SK-N-SH (cell line): ENCODE results near the gene C17orf50.

Experiments
- CHD2 ChIP-seq: fragments of 150-350 bp; IDR thresholded peaks from 2 replicates; pipeline ENCODE4 v1.6.1; 2018; ENCODE audit warnings: low read length; ENCODE audit not compliant: partially characterized antibody
- EP300 ChIP-seq, 2 experiments: IDR thresholded peaks; 2 replicates each; pipeline versions ENCODE4 v1.4.0 to v1.6.1; 2012; ENCODE audit warnings: borderline replicate concordance in 1 of 2, low read depth in 1 of 2, low read length in 1 of 2
- GATA2 ChIP-seq: sonication (generic); formaldehyde crosslinking; IDR thresholded peaks from 2 replicates; pipeline ENCODE4 v1.5.0; 2020; ENCODE audit warnings: mild to moderate bottlenecking, missing genetic modification reagents
- POLR2AphosphoS5 ChIP-seq: IDR thresholded peaks from 2 replicates; pipeline ENCODE4 v1.6.1; 2012; ENCODE audit warnings: low read depth, low read length
- RAD21 ChIP-seq: IDR thresholded peaks from 2 replicates; pipeline ENCODE4 v1.6.1; 2012; ENCODE audit warnings: mild to moderate bottlenecking, low read length
- RFX5 ChIP-seq: IDR thresholded peaks from 2 replicates; pipeline ENCODE4 v1.6.1; 2012; ENCODE audit warnings: mild to moderate bottlenecking, improper control_type of control experiment, low read length
- SMC3 ChIP-seq: IDR thresholded peaks from 2 replicates; pipeline ENCODE4 v1.6.1; 2012; ENCODE audit warnings: low read depth, low read length, improper control_type of control experiment
- TAF1 ChIP-seq: IDR thresholded peaks from 2 replicates; pipeline ENCODE4 v1.6.1; 2012; ENCODE audit warnings: low read depth, mild to moderate bottlenecking, low read length, moderate library complexity, borderline replicate concordance
- TCF12 ChIP-seq: IDR thresholded peaks from 2 replicates; pipeline ENCODE4 v1.4.0; 2012
- YY1 ChIP-seq: IDR thresholded peaks from 2 replicates; pipeline ENCODE4 v1.4.0; 2012; ENCODE audit warnings: low read depth, mild to moderate bottlenecking
- TF ChIP-seq, protein P1 (sequence below): fragments of 200-600 bp; sonication (generic); IDR thresholded peaks from 2 replicates; pipeline ENCODE4 v1.6.1; 2017; ENCODE audit warnings: antibody characterized with exemption, mild to moderate bottlenecking, moderate library complexity
- TF ChIP-seq, protein P2 (sequence below): IDR thresholded peaks from 2 replicates; pipeline ENCODE4 v1.4.0; 2012; ENCODE audit warnings: low read depth
- TF ChIP-seq, protein P3 (sequence below): IDR thresholded peaks from 2 replicates; pipeline ENCODE4 v1.6.1; 2012; ENCODE audit warnings: mild to moderate bottlenecking, low read depth, low read length, moderate library complexity
- TF ChIP-seq, protein P4 (sequence below): IDR thresholded peaks from 2 replicates; pipeline ENCODE4 v1.4.0; 2012; ENCODE audit warnings: low read depth, borderline replicate concordance

DNA sequence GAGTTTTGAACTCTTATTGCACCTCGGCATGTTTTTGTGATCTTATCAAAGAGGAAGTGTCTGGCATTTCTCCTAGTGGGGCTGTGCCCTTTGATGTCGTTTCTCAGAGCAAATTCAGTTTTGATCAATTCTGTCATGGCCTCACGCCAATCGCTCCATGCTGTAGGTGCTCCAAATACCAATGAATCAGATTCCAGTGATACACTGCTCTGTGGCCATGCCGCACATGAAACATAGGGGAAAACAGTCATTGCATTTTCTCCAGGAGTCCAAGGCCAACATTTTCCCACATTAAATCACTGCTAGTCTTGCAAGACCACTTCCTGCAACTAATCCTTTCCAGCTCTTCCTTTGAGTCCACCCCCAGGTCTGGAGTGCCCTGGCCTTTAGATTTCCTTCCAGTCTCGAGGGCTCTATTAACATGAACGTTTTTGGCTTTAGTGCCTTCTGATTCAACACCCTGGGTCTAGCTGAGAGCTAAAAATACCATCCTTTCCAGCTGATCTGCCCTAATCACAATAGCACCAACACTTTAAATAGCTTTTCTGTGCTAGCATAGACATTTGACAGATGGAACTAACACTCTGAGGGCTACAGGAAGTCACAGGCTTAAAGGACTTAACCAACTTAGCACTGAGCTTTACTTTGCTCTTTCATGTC lies 47.5 kb upstream of the C17orf50 start:
- TF ChIP-seq POLR2AphosphoS5 (peak; percentile 26; the same call in 1 of the 2 replicates), RAD21 (no peak), YY1 (no peak), TCF12 (peak; percentile 82), CHD2 (no peak), SMC3 (no peak), EP300 (IDR thresholded peaks at IDR 0.05; ENCODE audit: borderline replicate concordance in 1 of 2, low read depth in 1 of 2, low read length in 1 of 2) (0 out of 4 replicates have a peak, but pooled peaks of 1 of the 2 experiments have one; percentile 47), TAF1 (no peak), RFX5 (no peak), GATA2 (CRISPR knock-in tag) (peak; percentile 66)
- TF ChIP-seq, protein P1, sequence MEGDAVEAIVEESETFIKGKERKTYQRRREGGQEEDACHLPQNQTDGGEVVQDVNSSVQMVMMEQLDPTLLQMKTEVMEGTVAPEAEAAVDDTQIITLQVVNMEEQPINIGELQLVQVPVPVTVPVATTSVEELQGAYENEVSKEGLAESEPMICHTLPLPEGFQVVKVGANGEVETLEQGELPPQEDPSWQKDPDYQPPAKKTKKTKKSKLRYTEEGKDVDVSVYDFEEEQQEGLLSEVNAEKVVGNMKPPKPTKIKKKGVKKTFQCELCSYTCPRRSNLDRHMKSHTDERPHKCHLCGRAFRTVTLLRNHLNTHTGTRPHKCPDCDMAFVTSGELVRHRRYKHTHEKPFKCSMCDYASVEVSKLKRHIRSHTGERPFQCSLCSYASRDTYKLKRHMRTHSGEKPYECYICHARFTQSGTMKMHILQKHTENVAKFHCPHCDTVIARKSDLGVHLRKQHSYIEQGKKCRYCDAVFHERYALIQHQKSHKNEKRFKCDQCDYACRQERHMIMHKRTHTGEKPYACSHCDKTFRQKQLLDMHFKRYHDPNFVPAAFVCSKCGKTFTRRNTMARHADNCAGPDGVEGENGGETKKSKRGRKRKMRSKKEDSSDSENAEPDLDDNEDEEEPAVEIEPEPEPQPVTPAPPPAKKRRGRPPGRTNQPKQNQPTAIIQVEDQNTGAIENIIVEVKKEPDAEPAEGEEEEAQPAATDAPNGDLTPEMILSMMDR = no peak
- TF ChIP-seq, protein P2, sequence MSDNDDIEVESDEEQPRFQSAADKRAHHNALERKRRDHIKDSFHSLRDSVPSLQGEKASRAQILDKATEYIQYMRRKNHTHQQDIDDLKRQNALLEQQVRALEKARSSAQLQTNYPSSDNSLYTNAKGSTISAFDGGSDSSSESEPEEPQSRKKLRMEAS = peak; percentile 63; the same call in 1 of the 2 replicates
- TF ChIP-seq, protein P3, sequence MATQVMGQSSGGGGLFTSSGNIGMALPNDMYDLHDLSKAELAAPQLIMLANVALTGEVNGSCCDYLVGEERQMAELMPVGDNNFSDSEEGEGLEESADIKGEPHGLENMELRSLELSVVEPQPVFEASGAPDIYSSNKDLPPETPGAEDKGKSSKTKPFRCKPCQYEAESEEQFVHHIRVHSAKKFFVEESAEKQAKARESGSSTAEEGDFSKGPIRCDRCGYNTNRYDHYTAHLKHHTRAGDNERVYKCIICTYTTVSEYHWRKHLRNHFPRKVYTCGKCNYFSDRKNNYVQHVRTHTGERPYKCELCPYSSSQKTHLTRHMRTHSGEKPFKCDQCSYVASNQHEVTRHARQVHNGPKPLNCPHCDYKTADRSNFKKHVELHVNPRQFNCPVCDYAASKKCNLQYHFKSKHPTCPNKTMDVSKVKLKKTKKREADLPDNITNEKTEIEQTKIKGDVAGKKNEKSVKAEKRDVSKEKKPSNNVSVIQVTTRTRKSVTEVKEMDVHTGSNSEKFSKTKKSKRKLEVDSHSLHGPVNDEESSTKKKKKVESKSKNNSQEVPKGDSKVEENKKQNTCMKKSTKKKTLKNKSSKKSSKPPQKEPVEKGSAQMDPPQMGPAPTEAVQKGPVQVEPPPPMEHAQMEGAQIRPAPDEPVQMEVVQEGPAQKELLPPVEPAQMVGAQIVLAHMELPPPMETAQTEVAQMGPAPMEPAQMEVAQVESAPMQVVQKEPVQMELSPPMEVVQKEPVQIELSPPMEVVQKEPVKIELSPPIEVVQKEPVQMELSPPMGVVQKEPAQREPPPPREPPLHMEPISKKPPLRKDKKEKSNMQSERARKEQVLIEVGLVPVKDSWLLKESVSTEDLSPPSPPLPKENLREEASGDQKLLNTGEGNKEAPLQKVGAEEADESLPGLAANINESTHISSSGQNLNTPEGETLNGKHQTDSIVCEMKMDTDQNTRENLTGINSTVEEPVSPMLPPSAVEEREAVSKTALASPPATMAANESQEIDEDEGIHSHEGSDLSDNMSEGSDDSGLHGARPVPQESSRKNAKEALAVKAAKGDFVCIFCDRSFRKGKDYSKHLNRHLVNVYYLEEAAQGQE = no peak
- TF ChIP-seq, protein P4, sequence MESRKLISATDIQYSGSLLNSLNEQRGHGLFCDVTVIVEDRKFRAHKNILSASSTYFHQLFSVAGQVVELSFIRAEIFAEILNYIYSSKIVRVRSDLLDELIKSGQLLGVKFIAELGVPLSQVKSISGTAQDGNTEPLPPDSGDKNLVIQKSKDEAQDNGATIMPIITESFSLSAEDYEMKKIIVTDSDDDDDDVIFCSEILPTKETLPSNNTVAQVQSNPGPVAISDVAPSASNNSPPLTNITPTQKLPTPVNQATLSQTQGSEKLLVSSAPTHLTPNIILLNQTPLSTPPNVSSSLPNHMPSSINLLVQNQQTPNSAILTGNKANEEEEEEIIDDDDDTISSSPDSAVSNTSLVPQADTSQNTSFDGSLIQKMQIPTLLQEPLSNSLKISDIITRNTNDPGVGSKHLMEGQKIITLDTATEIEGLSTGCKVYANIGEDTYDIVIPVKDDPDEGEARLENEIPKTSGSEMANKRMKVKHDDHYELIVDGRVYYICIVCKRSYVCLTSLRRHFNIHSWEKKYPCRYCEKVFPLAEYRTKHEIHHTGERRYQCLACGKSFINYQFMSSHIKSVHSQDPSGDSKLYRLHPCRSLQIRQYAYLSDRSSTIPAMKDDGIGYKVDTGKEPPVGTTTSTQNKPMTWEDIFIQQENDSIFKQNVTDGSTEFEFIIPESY = no peak
